HepG2 (cell line): ENCODE results near the gene LEAP2.

Source experiments
- ZNF382 ChIP-seq: sonication (generic); formaldehyde crosslinking; IDR thresholded peaks from 2 replicates; pipeline ENCODE4 v1.5.0; 2020; ENCODE audit warnings: missing genetic modification reagents, mild to moderate bottlenecking, borderline replicate concordance
- TF ChIP-seq, protein P1 (sequence below): sonication (generic); formaldehyde crosslinking; IDR thresholded peaks from 2 replicates; pipeline ENCODE4 v1.5.1; 2020; ENCODE audit warnings: missing genetic modification reagents, mild to moderate bottlenecking, borderline replicate concordance
- TF ChIP-seq, protein P2 (sequence below): sonication (generic); formaldehyde crosslinking; IDR thresholded peaks from 2 replicates; pipeline ENCODE4 v1.4.0; 2020; ENCODE audit warnings: low read depth, missing genetic modification reagents

DNA sequence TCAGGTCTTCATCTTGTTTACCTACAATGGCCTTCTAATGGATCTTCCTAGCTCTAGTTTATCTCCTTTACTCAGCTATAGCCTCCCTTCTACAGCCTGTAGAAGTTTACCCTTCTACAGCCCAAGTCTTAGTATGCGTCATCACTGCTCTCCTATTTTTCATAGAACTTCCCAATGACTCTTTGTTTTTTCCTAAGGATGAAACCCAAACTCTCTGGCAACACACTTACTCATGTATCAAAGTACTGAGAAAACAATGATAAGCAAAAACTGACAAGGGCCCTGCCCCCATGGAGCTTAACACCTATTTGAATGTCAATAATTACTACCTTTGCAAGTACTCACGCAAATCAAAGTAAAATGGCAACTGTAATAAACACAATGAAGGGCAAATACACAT lies 33.7 kb downstream of the LEAP2 start:
- TF ChIP-seq, protein P1, sequence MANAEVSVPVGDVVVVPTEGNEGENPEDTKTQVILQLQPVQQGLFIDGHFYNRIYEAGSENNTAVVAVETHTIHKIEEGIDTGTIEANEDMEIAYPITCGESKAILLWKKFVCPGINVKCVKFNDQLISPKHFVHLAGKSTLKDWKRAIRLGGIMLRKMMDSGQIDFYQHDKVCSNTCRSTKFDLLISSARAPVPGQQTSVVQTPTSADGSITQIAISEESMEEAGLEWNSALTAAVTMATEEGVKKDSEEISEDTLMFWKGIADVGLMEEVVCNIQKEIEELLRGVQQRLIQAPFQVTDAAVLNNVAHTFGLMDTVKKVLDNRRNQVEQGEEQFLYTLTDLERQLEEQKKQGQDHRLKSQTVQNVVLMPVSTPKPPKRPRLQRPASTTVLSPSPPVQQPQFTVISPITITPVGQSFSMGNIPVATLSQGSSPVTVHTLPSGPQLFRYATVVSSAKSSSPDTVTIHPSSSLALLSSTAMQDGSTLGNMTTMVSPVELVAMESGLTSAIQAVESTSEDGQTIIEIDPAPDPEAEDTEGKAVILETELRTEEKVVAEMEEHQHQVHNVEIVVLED (CRISPR knock-in tag): no peak
- TF ChIP-seq ZNF382 (CRISPR knock-in tag): no peak
- TF ChIP-seq, protein P2, sequence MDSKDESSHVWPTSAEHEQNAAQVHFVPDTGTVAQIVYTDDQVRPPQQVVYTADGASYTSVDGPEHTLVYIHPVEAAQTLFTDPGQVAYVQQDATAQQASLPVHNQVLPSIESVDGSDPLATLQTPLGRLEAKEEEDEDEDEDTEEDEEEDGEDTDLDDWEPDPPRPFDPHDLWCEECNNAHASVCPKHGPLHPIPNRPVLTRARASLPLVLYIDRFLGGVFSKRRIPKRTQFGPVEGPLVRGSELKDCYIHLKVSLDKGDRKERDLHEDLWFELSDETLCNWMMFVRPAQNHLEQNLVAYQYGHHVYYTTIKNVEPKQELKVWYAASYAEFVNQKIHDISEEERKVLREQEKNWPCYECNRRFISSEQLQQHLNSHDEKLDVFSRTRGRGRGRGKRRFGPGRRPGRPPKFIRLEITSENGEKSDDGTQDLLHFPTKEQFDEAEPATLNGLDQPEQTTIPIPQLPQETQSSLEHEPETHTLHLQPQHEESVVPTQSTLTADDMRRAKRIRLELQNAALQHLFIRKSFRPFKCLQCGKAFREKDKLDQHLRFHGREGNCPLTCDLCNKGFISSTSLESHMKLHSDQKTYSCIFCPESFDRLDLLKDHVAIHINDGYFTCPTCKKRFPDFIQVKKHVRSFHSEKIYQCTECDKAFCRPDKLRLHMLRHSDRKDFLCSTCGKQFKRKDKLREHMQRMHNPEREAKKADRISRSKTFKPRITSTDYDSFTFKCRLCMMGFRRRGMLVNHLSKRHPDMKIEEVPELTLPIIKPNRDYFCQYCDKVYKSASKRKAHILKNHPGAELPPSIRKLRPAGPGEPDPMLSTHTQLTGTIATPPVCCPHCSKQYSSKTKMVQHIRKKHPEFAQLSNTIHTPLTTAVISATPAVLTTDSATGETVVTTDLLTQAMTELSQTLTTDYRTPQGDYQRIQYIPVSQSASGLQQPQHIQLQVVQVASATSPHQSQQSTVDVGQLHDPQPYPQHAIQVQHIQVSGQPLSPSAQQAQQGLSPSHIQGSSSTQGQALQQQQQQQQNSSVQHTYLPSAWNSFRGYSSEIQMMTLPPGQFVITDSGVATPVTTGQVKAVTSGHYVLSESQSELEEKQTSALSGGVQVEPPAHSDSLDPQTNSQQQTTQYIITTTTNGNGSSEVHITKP (CRISPR knock-in tag): no peak
